Urinary bladder (tissue), 4 donors: ENCODE data around the gene UGT1A8. TPM values are rescaled to one million over a fixed set of nuclear protein-coding genes. Genes with fewer than 3 reads are reported as not detected.

Source experiments
- DNase-seq: peaks from one replicate; pipeline ENCODE4 v3.0.0-alpha.2; 2015; ENCODE audit errors: extremely low spot score
- H3K27ac ChIP-seq: one replicate; pipeline ENCODE4 v1.5.1; 2013; ENCODE audit warnings: low read depth, mild to moderate bottlenecking, moderate library complexity
- H3K36me3 ChIP-seq: one replicate; pipeline ENCODE4 v1.6.1; 2013; ENCODE audit warnings: mild to moderate bottlenecking, moderate library complexity; ENCODE audit not compliant: insufficient read depth
- H3K4me1 ChIP-seq: one replicate; pipeline ENCODE4 v1.6.1; 2013; ENCODE audit warnings: mild to moderate bottlenecking, moderate library complexity; ENCODE audit not compliant: insufficient read depth
- H3K4me3 ChIP-seq: one replicate; pipeline ENCODE4 v1.5.1; 2013; ENCODE audit warnings: low read depth, low read length
- WGBS: extraction: QIAGEN DNeasy Blood & Tissue Kit; methylation state at CpG from one replicate; pipeline ENCODE4 v1.1.7; 2013; 5-methylcytosine and 5-hydroxymethylcytosine counted together
- polyA plus RNA-seq: library from polyadenylated mRNA; stranded (reverse); fragments of 200-250 nt; gene quantifications from one replicate; pipeline ENCODE4 v1.2.3, GENCODE V29; 2013
- total RNA-seq: library from RNA; depleted of rRNA; stranded (reverse); fragments of >200 nt; gene quantifications from one replicate; pipeline ENCODE4 v1.2.3, GENCODE V29; 2014
- donor health status: healthy with polysubstance abuse.
- donor health status: healthy.

Gene UGT1A8
- total and polyA plus RNA-seq, 2 donors, result 0.16 to 0.56 TPM

DNA sequence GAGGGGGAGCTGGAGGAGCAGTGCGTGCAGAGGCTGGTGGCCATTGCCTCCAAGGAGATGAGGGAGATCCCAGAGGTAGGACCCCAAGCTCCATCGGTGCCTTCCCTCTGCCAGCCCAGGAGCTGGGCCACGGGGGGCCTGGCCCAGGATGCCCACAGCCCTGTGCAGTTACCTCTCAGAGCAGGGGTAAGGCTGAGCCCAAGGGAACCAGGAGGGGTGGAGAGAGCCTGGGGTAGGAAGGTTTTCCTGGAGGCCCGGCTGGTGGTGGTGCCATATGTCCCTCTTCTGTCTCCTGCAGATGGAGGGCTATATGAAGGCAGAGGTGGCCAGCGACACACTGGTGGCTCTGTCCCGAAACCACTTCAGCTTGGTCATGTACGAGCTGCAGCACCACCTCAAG, 172.1 kb downstream of the UGT1A8 start:
- no peak for DNase-seq
- H3K36me3 ChIP-seq, result no peaks in the 10 kb centered on the region
- H3K27ac ChIP-seq, result no peak overlapping the region
- 87% methylated on average over 7 of the region's 7 CpGs for WGBS
- H3K4me1 ChIP-seq, result no peaks in the 10 kb centered on the region
- no peak overlapping the region for H3K4me3 ChIP-seq

DNA sequence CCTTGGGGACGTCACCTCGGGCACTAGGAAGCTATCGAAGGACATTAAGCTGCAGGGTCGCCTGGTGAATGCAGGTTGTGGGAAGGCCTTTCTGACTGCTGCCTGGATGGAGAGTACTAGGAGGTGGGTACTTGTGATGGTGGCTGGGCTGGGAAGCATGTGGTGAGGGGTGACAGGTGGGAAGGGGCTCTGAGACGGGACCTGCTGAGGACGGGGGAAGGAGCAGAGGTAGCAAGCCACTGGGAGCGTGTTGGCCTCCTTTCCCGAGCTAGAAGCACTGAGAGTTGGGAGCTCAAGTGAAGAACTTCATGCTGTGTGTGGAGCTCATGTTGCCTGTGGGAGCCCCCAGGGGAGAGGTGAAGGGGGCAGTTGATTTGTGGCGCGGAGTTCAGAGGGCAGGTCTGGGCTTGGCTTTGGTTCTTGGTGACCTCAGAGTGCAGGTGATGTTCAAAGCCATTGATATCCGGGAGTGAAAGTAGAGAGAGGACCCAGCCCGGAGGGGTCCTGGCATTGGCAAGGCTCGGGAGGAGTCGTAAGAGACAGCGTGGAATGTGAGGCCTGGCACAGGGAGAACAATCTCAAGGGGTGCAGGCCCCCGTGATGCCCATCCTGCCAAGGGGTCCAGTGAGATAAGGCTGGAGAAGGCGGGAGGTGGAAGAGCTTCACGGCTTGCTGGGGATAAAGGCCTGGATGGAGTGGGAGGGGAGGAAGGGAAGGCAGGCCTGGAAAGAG, 173.9 kb downstream of the UGT1A8 start:
- no peaks in the 10 kb centered on the region for H3K36me3 ChIP-seq
- no peak for DNase-seq
- H3K4me1 ChIP-seq, result no peaks in the 10 kb centered on the region
- 79% methylated on average over 18 of the region's 18 CpGs for WGBS
- H3K4me3 ChIP-seq, result no peak overlapping the region
- no peak overlapping the region for H3K27ac ChIP-seq

DNA sequence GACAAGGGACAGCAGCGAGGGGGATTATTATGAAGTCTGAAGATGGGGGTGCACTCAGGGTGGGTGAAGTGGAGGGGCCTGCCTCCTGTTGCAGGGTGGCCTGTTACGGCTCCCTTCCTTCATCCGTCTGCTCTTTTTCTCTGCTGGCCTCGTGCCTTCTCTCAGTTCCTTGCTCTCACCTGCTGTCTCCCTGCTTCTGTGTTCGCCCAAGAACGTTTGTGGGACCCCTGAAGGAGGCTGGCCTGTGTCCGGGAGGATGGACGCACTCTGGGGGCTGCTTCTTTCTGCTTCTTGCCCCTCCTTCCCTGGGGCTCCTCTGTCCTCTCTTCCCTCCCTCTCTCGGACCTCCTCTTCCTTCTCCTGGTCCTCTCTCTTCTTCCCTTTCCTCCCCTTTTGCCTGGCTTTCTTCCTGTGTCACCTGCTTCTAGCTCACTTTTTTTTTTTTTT, 174.5 kb downstream of the UGT1A8 start:
- DNase-seq, result no peak
- no peak overlapping the region for H3K27ac ChIP-seq
- H3K4me3 ChIP-seq, result no peak overlapping the region
- 71% methylated on average over 9 of the region's 9 CpGs for WGBS
- no peaks in the 10 kb centered on the region for H3K36me3 ChIP-seq
- H3K4me1 ChIP-seq, result no peaks in the 10 kb centered on the region

DNA sequence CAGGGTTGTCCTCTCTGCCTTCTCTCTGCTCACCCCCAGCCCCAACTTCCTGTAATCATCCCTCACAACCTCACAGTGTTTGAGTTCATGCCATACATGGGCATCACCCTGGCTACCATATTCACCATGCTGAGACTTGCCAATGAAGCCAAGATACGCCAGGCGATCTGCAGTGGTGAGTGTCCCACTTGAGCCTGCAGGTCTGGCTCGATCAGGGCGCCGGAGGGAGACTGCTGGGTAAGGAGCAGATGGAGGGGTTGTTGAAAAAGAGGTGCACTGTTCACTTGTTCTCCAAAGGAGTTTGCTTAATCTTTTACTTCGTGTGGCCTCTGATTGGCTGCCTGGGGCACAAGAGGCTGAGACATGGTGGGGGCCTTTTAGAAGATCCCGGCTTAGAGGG, 175.3 kb downstream of the UGT1A8 start:
- H3K4me3 ChIP-seq, result no peak overlapping the region
- H3K36me3 ChIP-seq, result no peaks in the 10 kb centered on the region
- H3K4me1 ChIP-seq, result no peaks in the 10 kb centered on the region
- H3K27ac ChIP-seq, result no peak overlapping the region
- DNase-seq, result no peak
- WGBS, result 91% methylated on average over 7 of the region's 7 CpGs

DNA sequence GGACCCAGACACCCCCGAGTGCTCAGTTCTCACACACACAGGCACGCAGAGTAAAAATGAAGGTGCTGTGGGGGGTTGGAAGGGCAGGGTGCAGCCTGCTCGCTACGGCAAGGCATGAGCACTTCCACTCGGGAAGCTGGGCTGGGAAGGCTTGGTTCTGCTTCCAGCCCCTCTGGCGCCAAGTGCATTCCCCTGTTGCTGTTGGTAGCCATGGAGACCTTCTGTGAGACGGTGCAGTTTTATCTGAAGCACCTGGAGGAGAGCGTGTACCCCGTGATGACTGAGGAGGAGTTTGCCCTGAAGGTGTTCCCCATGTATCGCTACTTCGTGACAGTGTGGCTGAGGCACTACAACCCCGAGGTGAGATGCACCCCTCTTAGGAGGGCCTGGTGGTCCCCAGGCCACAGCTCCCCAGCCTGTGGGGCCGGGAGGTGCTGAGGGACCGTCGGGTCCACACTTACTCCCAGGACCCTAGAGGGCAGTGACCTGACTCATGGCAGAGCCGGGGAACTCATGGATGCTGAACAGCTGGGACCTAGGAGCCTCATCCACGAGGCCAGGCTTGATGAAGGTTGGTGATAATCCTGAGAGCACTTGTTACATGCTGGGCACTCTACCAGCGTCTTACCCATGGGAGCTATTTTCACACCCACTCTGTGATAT, 176.2 kb downstream of the UGT1A8 start:
- Histone ChIP-seq H3K4me1 (no peaks in the 10 kb centered on the region), H3K27ac (no peak overlapping the region), H3K4me3 (no peak overlapping the region), H3K36me3 (no peaks in the 10 kb centered on the region)
- whole genome bisulfite sequencing, result 78% methylated on average over 18 of the region's 18 CpGs
- no peak for DNase-seq

DNA sequence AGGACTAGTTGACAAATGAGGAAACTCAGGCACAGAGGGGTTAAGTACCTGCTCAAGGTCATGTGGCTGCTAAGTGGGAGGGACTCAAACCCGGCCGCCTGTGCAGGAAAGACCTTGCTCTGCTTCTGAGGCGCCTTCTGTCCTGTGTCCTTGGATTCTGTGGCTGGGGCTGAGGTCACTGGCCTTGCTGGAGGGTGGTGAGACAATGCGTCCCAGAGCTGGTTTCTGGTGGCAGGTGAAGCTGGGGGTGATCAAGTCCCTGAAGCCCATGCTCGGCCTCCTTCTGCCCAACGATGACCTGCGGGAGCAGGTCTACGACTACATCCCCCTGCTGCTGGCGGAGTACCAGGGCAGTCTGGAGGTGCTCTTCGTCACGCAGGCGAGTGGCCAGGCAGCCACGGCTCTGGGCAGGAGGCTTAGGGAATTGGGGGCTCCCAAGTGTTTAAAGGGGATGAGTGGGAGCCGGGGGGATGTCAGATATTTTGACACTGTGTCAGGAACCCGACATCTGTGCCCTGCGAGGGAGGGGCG, 176.8 kb downstream of the UGT1A8 start:
- H3K27ac ChIP-seq, result no peak overlapping the region
- H3K4me3 ChIP-seq, result no peak overlapping the region
- WGBS, result 77% methylated on average over 17 of the region's 17 CpGs
- no peaks in the 10 kb centered on the region for H3K36me3 ChIP-seq
- no peaks in the 10 kb centered on the region for H3K4me1 ChIP-seq
- DNase-seq, result no peak

DNA sequence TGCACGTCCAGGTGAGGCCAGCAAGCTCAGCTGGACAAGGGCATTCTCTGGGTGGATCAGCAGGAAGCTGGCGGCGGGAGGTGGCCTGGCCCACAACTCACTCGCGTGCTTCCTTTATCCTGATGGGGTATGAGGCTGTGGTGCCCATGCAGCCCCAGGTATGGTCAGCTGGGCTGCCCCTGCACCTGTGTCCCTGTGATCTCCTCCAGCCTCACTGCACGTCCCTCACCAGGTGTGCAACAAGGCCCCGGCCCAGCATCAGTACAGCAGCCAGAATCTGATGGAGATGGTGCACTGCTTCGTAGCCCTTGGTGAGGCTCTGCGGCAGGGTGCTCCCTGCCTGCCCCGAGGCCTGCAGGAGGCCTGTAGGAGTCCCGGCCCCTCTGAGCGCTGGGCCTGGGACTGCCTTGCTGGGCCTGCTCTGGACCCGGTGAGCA, 178.3 kb downstream of the UGT1A8 start:
- no peak overlapping the region for H3K4me3 ChIP-seq
- no peaks in the 10 kb centered on the region for H3K36me3 ChIP-seq
- DNase-seq, result no peak
- no peaks in the 10 kb centered on the region for H3K4me1 ChIP-seq
- WGBS, result 91% methylated on average over 13 of the region's 13 CpGs
- H3K27ac ChIP-seq, result no peak overlapping the region

DNA sequence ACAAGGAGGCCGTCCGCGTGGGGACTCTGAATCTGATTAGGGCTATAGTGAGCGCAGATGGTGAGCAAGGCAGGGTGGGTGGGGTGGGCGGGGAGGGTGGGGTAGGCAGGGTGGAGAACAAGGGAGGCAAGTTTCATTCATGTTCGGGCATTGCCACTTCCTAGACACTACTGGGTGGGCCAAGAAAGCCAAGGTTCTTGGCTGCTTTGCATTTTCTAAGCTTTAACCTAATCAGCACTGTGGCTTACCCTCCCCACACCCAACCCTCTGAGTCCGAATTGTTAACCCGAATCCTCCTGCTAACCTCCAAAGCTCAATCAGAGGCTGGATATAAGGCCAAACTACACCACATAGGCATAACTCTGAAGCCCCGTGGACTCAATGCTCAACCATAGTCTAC, 178.8 kb downstream of the UGT1A8 start:
- Histone ChIP-seq H3K4me3 (no peak overlapping the region), H3K36me3 (no peaks in the 10 kb centered on the region), H3K4me1 (no peaks in the 10 kb centered on the region), H3K27ac (no peak overlapping the region)
- DNase-seq, result no peak
- WGBS, result 84% methylated on average over 9 of the region's 9 CpGs

DNA sequence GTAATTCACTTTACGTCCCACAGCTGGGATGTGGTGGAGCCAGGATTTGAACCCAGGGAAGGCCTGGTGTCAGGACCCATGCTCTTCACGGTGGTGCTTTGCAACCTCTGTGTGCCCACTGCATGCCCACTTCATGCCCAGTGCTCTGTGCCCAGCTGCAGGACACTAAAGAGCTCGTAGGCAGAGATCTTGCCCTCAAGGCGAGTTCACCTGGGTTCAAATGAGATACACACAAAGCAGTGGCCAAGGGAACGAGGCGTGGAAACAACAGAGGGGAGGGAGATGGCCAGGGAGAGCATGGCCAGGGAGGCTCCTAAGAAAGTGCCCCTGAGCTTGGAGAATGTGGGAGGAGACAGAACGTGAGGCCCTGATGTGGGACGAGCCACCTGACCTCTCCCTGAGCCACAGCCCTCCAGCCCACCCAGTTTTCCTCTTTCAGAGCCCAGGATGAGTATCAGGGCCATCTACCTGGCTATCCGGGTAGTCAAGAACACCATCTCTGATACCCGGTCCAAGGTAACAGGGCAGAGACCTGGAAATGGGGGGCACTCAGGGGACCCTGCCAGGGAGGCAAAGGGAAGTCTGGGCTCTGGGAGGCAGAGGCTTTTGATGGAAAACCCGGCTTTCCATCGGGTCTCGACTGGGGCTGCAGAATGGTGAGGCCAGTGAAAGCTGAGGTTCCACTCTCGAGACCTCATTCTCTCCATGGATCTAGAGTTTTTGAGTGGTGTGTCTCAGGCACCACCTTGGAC, 181.1 kb downstream of the UGT1A8 start:
- no peaks in the 10 kb centered on the region for H3K36me3 ChIP-seq
- DNase-seq, result no peak
- H3K4me1 ChIP-seq, result no peaks in the 10 kb centered on the region
- 81% methylated on average over 14 of the region's 14 CpGs for WGBS
- no peak overlapping the region for H3K27ac ChIP-seq
- H3K4me3 ChIP-seq, result no peak overlapping the region

DNA sequence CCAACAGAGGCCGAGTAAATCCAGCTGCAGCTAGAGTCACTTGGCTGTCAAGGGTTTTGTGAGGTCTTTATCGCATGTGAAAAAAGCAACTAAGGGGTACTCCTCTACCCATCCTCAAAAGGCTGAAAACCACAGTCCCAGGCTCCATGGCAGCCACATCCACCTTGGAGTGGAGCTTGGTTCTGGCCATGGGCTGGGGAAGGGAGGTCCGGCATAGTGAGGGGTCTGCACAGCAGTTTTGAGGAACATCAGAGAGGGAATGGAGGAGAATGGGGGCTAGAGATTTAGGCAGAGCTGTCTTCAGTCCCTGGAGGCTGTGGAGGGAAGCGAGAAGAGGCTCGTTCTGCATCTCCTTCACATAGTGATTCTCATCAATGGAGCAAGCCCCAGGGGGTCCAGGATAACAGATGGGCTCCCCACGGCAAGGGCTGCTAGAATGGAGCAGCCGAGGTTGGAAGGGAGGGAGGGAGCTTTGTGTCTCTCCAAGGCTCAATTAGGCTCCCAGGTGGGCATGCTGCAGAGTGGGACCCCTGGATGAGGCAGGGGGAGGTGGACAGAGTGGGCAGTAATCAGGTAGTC, 181.7 kb downstream of the UGT1A8 start:
- no peaks in the 10 kb centered on the region for H3K4me1 ChIP-seq
- no peak overlapping the region for H3K4me3 ChIP-seq
- H3K27ac ChIP-seq, result no peak overlapping the region
- no peaks in the 10 kb centered on the region for H3K36me3 ChIP-seq
- no peak for DNase-seq
- 62% methylated on average over 7 of the region's 7 CpGs for WGBS

DNA sequence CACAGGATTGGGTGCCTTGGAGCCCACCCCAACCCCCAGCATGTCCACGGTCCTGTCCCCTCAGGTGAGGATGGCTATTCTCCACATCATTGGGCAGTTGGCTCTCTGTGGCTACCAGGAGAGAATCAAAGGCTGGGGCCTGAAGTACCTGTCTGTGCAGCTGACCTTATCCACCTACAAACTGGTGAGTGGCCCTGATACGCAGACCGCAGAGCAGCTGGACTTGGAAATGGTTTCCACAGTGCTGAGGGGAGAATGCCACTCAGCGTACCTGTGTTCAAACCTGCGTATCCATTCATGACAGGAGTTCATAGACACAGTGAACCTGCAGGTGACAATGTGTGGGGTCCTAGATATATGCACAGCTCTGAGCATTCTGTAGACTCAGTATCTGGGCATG, 182.3 kb downstream of the UGT1A8 start:
- Histone ChIP-seq H3K4me3 (no peak overlapping the region), H3K4me1 (no peaks in the 10 kb centered on the region), H3K27ac (no peak overlapping the region), H3K36me3 (no peaks in the 10 kb centered on the region)
- DNase-seq, result no peak
- WGBS, result 53% methylated on average over 5 of the region's 5 CpGs

DNA sequence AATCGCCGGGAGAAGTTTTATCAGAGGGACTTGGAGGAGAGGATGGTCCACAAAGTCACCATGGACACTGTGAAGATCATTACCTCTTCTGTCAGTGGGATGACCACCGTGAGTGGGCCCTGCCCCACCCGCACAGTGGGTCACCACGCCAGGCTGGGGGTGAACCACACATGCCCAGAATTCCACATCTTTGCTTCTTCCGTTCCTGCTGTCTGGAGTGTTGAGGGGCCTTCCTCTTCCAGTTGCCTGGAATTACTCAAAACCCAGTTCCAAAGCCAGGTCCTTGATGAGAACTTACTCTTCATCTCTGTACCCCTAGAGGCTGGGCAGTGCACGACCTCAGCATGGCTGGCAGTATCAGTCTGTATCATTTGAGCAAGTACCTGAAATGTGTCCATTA, 182.8 kb downstream of the UGT1A8 start:
- Histone ChIP-seq H3K27ac (no peak overlapping the region), H3K4me3 (no peak overlapping the region), H3K36me3 (no peaks in the 10 kb centered on the region), H3K4me1 (no peaks in the 10 kb centered on the region)
- DNase-seq, result no peak
- 77% methylated on average over 7 of the region's 7 CpGs for WGBS

DNA sequence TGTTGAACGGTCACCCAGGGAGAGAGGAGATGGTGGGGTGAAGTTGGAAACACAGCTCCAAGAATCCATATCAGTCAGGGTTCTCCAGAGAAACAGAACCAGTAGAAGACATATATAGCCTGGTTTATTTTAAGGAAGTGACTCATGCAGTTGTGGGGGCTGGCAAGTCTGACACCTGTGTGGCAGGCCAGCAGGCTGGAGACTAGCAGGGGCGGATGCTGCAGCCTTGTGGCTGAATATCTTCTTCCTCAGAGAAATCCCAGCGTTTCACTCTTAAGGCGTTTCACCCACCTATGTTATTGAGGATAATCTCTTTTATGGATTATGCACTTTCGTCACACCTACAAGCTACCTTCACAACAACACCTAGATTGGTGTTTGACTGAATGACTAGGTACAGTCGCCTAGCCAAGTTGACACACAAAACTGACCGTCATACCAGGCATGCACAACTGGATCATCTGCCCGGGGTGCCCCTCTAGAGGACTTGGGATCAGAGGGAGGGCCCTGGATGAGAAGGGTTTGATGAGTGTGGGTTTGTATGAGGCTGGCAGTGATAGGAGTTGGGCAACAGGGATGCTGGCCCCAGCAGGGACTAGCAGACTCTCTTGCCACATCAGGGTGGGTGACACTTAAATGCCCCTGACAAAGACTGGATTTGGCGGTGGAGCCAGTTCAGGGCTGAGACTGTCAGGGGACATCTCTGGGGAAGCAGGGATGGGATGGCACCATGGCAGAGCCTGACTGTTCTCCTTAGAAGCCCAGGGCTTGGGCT, 184.1 kb downstream of the UGT1A8 start:
- DNase-seq, result no peak

More for the DNA sequence above, 184.1 kb downstream of the UGT1A8 start:
- Histone ChIP-seq H3K4me3 (no peak overlapping the region), H3K4me1 (no peaks in the 10 kb centered on the region), H3K36me3 (no peaks in the 10 kb centered on the region), H3K27ac (no peak overlapping the region)
- WGBS, result 80% methylated on average over 9 of the region's 9 CpGs
